HepG2 (cell line): ENCODE measurements around the gene SLC2A10. TPM values are rescaled to one million over a fixed set of nuclear protein-coding genes. Genes with fewer than 3 reads are reported as not detected.
A peak's percentile ranks its signal among the peaks of the same experiment; 100 is the strongest.

Experiments used
- CHD4 ChIP-seq: fragments of 200-600 bp; sonication (generic); IDR thresholded peaks from 2 replicates; pipeline ENCODE4 v1.7.0; 2017; ENCODE audit warnings: mild to moderate bottlenecking, low read length, borderline replicate concordance
- FOXC1 ChIP-seq: sonication (generic); formaldehyde crosslinking; IDR thresholded peaks from 2 replicates; pipeline ENCODE4 v1.8.0; 2022; ENCODE audit warnings: mild to moderate bottlenecking, missing genetic modification reagents, borderline replicate concordance
- HES4 ChIP-seq: sonication (generic); formaldehyde crosslinking; IDR thresholded peaks from 2 replicates; pipeline ENCODE4 v1.9.0; 2021; ENCODE audit warnings: mild to moderate bottlenecking, missing genetic modification reagents, borderline replicate concordance
- HOXA7 ChIP-seq: sonication (generic); formaldehyde crosslinking; IDR thresholded peaks from 2 replicates; pipeline ENCODE4 v1.8.1; 2022; ENCODE audit warnings: mild to moderate bottlenecking, missing genetic modification reagents, moderate library complexity
- KDM2A ChIP-seq: sonication (generic); formaldehyde crosslinking; IDR thresholded peaks from 2 replicates; pipeline ENCODE4 v1.4.0; 2020; ENCODE audit warnings: low read depth, missing genetic modification reagents, borderline replicate concordance
- MEF2D ChIP-seq: sonication (generic); formaldehyde crosslinking; IDR thresholded peaks from 2 replicates; pipeline ENCODE4 v1.5.1; 2020; ENCODE audit warnings: mild to moderate bottlenecking, missing genetic modification reagents
- MZF1 ChIP-seq: sonication (generic); formaldehyde crosslinking; IDR thresholded peaks from 2 replicates; pipeline ENCODE4 v1.8.1; 2023; ENCODE audit warnings: mild to moderate bottlenecking, missing genetic modification reagents, borderline replicate concordance
- NCOA1 ChIP-seq: sonication (generic); formaldehyde crosslinking; IDR thresholded peaks from 2 replicates; pipeline ENCODE4 v1.9.0; 2021; ENCODE audit warnings: missing genetic modification reagents
- NFATC3 ChIP-seq: sonication (generic); formaldehyde crosslinking; IDR thresholded peaks from 2 replicates; pipeline ENCODE4 v1.5.1; 2020; ENCODE audit warnings: mild to moderate bottlenecking, missing genetic modification reagents
- POLR2G ChIP-seq: fragments of 200-400 bp; formaldehyde crosslinking; IDR thresholded peaks from 2 replicates; pipeline ENCODE4 v1.6.1; 2018; ENCODE audit warnings: mild to moderate bottlenecking, low read depth, low read length, moderate library complexity
- RCOR2 ChIP-seq: IDR thresholded peaks from 2 replicates; pipeline ENCODE4 v1.6.1; 2016; ENCODE audit warnings: missing biosample characterization, missing genetic modification reagents
- RFX3 ChIP-seq: IDR thresholded peaks from 2 replicates; pipeline ENCODE4 v1.6.1; 2016; ENCODE audit warnings: missing biosample characterization, missing genetic modification reagents
- SNAI1 ChIP-seq: sonication (generic); formaldehyde crosslinking; IDR thresholded peaks from 2 replicates; pipeline ENCODE4 v1.5.0; 2020; ENCODE audit warnings: mild to moderate bottlenecking, missing genetic modification reagents, borderline replicate concordance
- THYN1 ChIP-seq: sonication (generic); formaldehyde crosslinking; IDR thresholded peaks from 2 replicates; pipeline ENCODE4 v1.8.1; 2023; ENCODE audit warnings: low read depth, mild to moderate bottlenecking, moderate library complexity, missing genetic modification reagents, borderline replicate concordance
- ZMYM2 ChIP-seq: sonication (generic); formaldehyde crosslinking; IDR thresholded peaks from 2 replicates; pipeline ENCODE4 v1.8.0; 2022; ENCODE audit warnings: mild to moderate bottlenecking, missing genetic modification reagents
- ZNF20 ChIP-seq: sonication (generic); formaldehyde crosslinking; IDR thresholded peaks from 2 replicates; pipeline ENCODE4 v1.4.0; 2020; ENCODE audit warnings: mild to moderate bottlenecking, moderate library complexity, missing genetic modification reagents
- ZNF530 ChIP-seq: sonication (generic); formaldehyde crosslinking; IDR thresholded peaks from 2 replicates; pipeline ENCODE4 v1.5.0; 2020; ENCODE audit warnings: low read depth, mild to moderate bottlenecking, missing genetic modification reagents
- ZNF543 ChIP-seq: sonication (generic); formaldehyde crosslinking; IDR thresholded peaks from 2 replicates; pipeline ENCODE4 v1.4.0; 2020; ENCODE audit warnings: mild to moderate bottlenecking, missing genetic modification reagents
- ZNF570 ChIP-seq: sonication (generic); formaldehyde crosslinking; IDR thresholded peaks from 2 replicates; pipeline ENCODE4 v1.4.0; 2020; ENCODE audit warnings: mild to moderate bottlenecking, missing genetic modification reagents, borderline replicate concordance
- ZNF580 ChIP-seq: IDR thresholded peaks from 2 replicates; pipeline ENCODE4 v1.6.1; 2016; ENCODE audit warnings: low read depth, borderline replicate concordance
- ZNF724P ChIP-seq: sonication (generic); formaldehyde crosslinking; IDR thresholded peaks from 2 replicates; pipeline ENCODE4 v1.8.0; 2022; ENCODE audit warnings: missing genetic modification reagents, borderline replicate concordance
- ZNF775 ChIP-seq: sonication (generic); formaldehyde crosslinking; IDR thresholded peaks from 2 replicates; pipeline ENCODE4 v1.4.0; 2020; ENCODE audit warnings: missing genetic modification reagents, mild to moderate bottlenecking, moderate library complexity, borderline replicate concordance
- ZSCAN22 ChIP-seq: sonication (generic); formaldehyde crosslinking; IDR thresholded peaks from 2 replicates; pipeline ENCODE4 v1.4.0; 2020; ENCODE audit warnings: mild to moderate bottlenecking, missing genetic modification reagents
- polyA plus RNA-seq, 8 experiments: library from polyadenylated mRNA; depleted of rRNA in 3 of 8; stranded (reverse) in 7 of 8; unstranded in 1 of 8; fragments of >200 nt; fragmentation: Illumina TruSeq in 4 of 8; extraction: Trizol in 4 of 8; gene quantifications; 2 replicates each; pipeline versions ENCODE4 v1.2.1 to v1.2.3, GENCODE V29; 2011 to 2016; ENCODE audit warnings: low read depth in 4 of 8, missing spikeins in 1 of 8, mixed read lengths in 1 of 8; ENCODE audit not compliant: insufficient read depth in 1 of 8
- total RNA-seq, 5 experiments: library from RNA; depleted of rRNA; stranded (reverse); fragments of >200 nt; fragmentation: Illumina TruSeq; extraction: Trizol; gene quantifications; 2 replicates each; pipeline ENCODE4 v1.2.3, GENCODE V29; 2016; ENCODE audit warnings: low read depth in 1 of 5
- TF ChIP-seq, protein P1 (sequence below): sonication (generic); formaldehyde crosslinking; IDR thresholded peaks from 2 replicates; pipeline ENCODE4 v1.4.0; 2020; ENCODE audit warnings: missing genetic modification reagents
- TF ChIP-seq, protein P2 (sequence below): IDR thresholded peaks from 2 replicates; pipeline ENCODE4 v1.6.1; 2016; ENCODE audit warnings: low read depth, control low read depth

SLC2A10 gene
- total and polyA plus RNA-seq, 2 of the 13 experiments (the other 11 are each of a cell fraction or from before 2014, with no cell fraction given): 16.0 to 18.4 TPM

- TF ChIP-seq, protein P1, sequence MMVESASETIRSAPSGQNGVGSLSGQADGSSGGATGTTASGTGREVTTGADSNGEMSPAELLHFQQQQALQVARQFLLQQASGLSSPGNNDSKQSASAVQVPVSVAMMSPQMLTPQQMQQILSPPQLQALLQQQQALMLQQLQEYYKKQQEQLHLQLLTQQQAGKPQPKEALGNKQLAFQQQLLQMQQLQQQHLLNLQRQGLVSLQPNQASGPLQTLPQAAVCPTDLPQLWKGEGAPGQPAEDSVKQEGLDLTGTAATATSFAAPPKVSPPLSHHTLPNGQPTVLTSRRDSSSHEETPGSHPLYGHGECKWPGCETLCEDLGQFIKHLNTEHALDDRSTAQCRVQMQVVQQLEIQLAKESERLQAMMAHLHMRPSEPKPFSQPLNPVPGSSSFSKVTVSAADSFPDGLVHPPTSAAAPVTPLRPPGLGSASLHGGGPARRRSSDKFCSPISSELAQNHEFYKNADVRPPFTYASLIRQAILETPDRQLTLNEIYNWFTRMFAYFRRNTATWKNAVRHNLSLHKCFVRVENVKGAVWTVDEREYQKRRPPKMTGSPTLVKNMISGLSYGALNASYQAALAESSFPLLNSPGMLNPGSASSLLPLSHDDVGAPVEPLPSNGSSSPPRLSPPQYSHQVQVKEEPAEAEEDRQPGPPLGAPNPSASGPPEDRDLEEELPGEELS (CRISPR knock-in tag): 0 out of 2 replicates have a peak, but pooled peaks have one; percentile 3
- TF ChIP-seq CHD4: peak; percentile 100
- TF ChIP-seq RCOR2 (CRISPR knock-in tag): peak; percentile 97
- peak; percentile 36 for TF ChIP-seq ZNF20 (CRISPR knock-in tag)
- 0 out of 2 replicates have a peak, but pooled peaks have one; percentile 77 for TF ChIP-seq SNAI1 (CRISPR knock-in tag)
- TF ChIP-seq MEF2D (CRISPR knock-in tag): no peak
- TF ChIP-seq ZSCAN22 (CRISPR knock-in tag): 0 out of 2 replicates have a peak, but pooled peaks have one; percentile 68
- peak; percentile 83; the same call in 1 of the 2 replicates for TF ChIP-seq ZMYM2
- TF ChIP-seq RFX3: 0 out of 2 replicates have a peak, but pooled peaks have one; percentile 13
- 0 out of 2 replicates have a peak, but pooled peaks have one; percentile 15 for TF ChIP-seq NCOA1 (CRISPR knock-in tag)
- TF ChIP-seq ZNF530 (CRISPR knock-in tag): no peak
- 0 out of 2 replicates have a peak, but pooled peaks have one; percentile 65 for TF ChIP-seq ZNF570 (CRISPR knock-in tag)
- TF ChIP-seq, protein P2, sequence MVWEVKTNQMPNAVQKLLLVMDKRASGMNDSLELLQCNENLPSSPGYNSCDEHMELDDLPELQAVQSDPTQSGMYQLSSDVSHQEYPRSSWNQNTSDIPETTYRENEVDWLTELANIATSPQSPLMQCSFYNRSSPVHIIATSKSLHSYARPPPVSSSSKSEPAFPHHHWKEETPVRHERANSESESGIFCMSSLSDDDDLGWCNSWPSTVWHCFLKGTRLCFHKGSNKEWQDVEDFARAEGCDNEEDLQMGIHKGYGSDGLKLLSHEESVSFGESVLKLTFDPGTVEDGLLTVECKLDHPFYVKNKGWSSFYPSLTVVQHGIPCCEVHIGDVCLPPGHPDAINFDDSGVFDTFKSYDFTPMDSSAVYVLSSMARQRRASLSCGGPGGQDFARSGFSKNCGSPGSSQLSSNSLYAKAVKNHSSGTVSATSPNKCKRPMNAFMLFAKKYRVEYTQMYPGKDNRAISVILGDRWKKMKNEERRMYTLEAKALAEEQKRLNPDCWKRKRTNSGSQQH (CRISPR knock-in tag): no peak
- no peak for TF ChIP-seq HES4
- TF ChIP-seq ZNF775 (CRISPR knock-in tag): peak; percentile 57; the same call in 1 of the 2 replicates
- TF ChIP-seq ZNF724P (CRISPR knock-in tag): peak; percentile 31; the same call in 1 of the 2 replicates
- no peak for TF ChIP-seq NFATC3 (CRISPR knock-in tag)
- TF ChIP-seq POLR2G: no peak
- no peak for TF ChIP-seq FOXC1 (CRISPR knock-in tag)
- no peak for TF ChIP-seq THYN1
- no peak for TF ChIP-seq MZF1 (CRISPR knock-in tag)
- TF ChIP-seq ZNF543 (CRISPR knock-in tag): no peak
- no peak for TF ChIP-seq KDM2A (CRISPR knock-in tag)
- TF ChIP-seq HOXA7: 0 out of 2 replicates have a peak, but pooled peaks have one; percentile 28
- TF ChIP-seq ZNF580 (CRISPR knock-in tag): no peak
Observed at GRCh38 chr20:46688151-46689081, 21.0 kb upstream of the SLC2A10 start (continued).
